ENCODE measurements around the gene DACT2.
"Not testable (repeated sequence)": the region's sequence is repeated elsewhere in the genome, so short reads cannot be mapped to it uniquely, and the experiment has no call there.

The DACT2 gene

GRCh38 chr6:168293636-168294530 is 25.7 kb downstream of the DACT2 start:
- CTCF ChIA-PET, result no interaction called here
- no peak for TF ChIP-seq CTCF (conservative IDR thresholded peaks at IDR 0.05; ENCODE audit: low read depth)
- no peak for DNase-seq (ENCODE audit: low spot score)
- POLR2A ChIA-PET (ENCODE audit: low non-redundant PET), result no interaction called here
- no peak overlapping the region for H3K27ac ChIP-seq

- no peak for TF ChIP-seq CTCF (conservative IDR thresholded peaks at IDR 0.05; ENCODE audit: low read depth)
- ChIA-PET POLR2A (ENCODE audit: low non-redundant PET) (no interaction called here), CTCF (no interaction called here)
- no peak overlapping the region for H3K27ac ChIP-seq
- DNase-seq (ENCODE audit: low spot score), result no peak
Measured at GRCh38 chr6:168292826-168293225, 26.8 kb downstream of the DACT2 start.

GRCh38 chr6:168291450-168291849 is 28.1 kb downstream of the DACT2 start:
- TF ChIP-seq CTCF (conservative IDR thresholded peaks at IDR 0.05; ENCODE audit: low read depth), result no peak
- POLR2A ChIA-PET (ENCODE audit: low non-redundant PET), result no interaction called here
- H3K27ac ChIP-seq, result no peak overlapping the region
- no peak for DNase-seq (ENCODE audit: low spot score)
- CTCF ChIA-PET, result no interaction called here

- POLR2A ChIA-PET (ENCODE audit: low non-redundant PET), result no interaction called here
Measured at GRCh38 chr6:168290095-168290494, 29.5 kb downstream of the DACT2 start.

GRCh38 chr6:168289571-168289962 is 30.0 kb downstream of the DACT2 start:
- no peak for DNase-seq (ENCODE audit: low spot score)
- no peak for TF ChIP-seq CTCF (conservative IDR thresholded peaks at IDR 0.05; ENCODE audit: low read depth)
- no peak overlapping the region for H3K27ac ChIP-seq
- CTCF ChIA-PET, result interaction anchor here (0.6 kb wide), 1 partner anchor 66 kb away, joined by 3 read pairs; no protein-coding TSS in a partner anchor
- POLR2A ChIA-PET (ENCODE audit: low non-redundant PET), result no interaction called here

More at GRCh38 chr6:168290095-168290494, 29.5 kb downstream of the DACT2 start:
- DNase-seq (ENCODE audit: low spot score), result no peak
- no peak for TF ChIP-seq CTCF (conservative IDR thresholded peaks at IDR 0.05; ENCODE audit: low read depth)
- no peak overlapping the region for H3K27ac ChIP-seq
- CTCF ChIA-PET, result interaction anchor here (0.5 kb wide), 1 partner anchor 25 kb away, joined by 3 read pairs; no protein-coding TSS in a partner anchor

GRCh38 chr6:168288781-168289570 is 30.6 kb downstream of the DACT2 start:
- POLR2A ChIA-PET (ENCODE audit: low non-redundant PET), result no interaction called here
- CTCF ChIA-PET, result interaction anchor here (0.6 kb wide), 1 partner anchor 65 kb away, joined by 3 read pairs; no protein-coding TSS in a partner anchor
- no peak overlapping the region for H3K27ac ChIP-seq
- no peak for DNase-seq (ENCODE audit: low spot score)
- no peak for TF ChIP-seq CTCF (conservative IDR thresholded peaks at IDR 0.05; ENCODE audit: low read depth)

GRCh38 chr6:168287460-168287859 is 32.1 kb downstream of the DACT2 start:
- DNase-seq (ENCODE audit: low spot score); POLR2A ChIA-PET (ENCODE audit: low non-redundant PET); H3K27ac ChIP-seq; CTCF ChIA-PET: not testable (repeated sequence)

GRCh38 chr6:168286771-168287446 is 32.7 kb downstream of the DACT2 start:
- DNase-seq (ENCODE audit: low spot score); CTCF ChIA-PET; POLR2A ChIA-PET (ENCODE audit: low non-redundant PET); H3K27ac ChIP-seq: not testable (repeated sequence)
